ENCODE results near the gene EML4. TPM values are rescaled to one million over a fixed set of nuclear protein-coding genes. Genes with fewer than 3 reads are reported as not detected.

EML4 gene
- total RNA-seq, 4 donors from 2014 or later = 3.0 to 5.0 (median 4.6) TPM

DNA sequence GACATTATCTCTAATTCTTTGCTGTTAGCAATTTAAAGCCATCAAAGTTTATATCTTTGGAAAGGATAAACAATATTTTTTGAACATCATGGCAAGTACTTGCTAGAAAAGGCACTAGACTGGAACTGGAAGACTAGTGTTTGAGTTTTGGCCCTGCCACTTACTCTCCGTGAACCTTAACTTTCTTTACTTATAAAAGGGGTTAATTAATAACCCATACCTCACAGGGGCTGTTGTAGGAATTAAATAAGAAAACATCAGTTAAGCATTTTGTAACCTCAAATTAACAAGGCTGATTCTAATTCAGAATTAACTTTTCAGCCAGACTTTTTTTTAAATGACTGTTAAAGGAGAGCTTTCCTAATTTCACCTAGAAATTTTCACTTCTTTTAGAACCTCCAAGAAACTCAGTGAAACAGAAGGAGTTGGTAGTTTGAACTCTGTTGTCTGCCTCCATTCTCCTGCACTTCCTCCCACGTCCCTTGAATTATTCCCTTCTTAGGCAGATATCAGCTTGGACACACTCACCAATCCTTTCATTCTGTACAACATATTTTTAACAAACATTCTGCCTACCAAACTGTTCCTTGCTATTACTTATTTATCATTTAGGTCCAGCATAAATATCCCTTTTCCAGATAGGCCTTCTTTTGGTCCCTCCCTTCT is 112.4 kb downstream of the EML4 start:
- Histone ChIP-seq H3K4me1 (no peaks in the 10 kb centered on the region), H3K27ac (no peak overlapping the region), H3K27me3 (no peaks in the 10 kb centered on the region), H3K4me3 (no peak overlapping the region), H3K36me3 (peaks cover 0 to 8% of the 10 kb centered on the region in 2 donors), H3K9me3 (no peaks in the 10 kb centered on the region)
- TF ChIP-seq, protein P1, sequence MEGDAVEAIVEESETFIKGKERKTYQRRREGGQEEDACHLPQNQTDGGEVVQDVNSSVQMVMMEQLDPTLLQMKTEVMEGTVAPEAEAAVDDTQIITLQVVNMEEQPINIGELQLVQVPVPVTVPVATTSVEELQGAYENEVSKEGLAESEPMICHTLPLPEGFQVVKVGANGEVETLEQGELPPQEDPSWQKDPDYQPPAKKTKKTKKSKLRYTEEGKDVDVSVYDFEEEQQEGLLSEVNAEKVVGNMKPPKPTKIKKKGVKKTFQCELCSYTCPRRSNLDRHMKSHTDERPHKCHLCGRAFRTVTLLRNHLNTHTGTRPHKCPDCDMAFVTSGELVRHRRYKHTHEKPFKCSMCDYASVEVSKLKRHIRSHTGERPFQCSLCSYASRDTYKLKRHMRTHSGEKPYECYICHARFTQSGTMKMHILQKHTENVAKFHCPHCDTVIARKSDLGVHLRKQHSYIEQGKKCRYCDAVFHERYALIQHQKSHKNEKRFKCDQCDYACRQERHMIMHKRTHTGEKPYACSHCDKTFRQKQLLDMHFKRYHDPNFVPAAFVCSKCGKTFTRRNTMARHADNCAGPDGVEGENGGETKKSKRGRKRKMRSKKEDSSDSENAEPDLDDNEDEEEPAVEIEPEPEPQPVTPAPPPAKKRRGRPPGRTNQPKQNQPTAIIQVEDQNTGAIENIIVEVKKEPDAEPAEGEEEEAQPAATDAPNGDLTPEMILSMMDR (IDR thresholded peaks at IDR 0.05 in 4 of 5, conservative IDR thresholded peaks at IDR 0.05 in 1 of 5) = no peak
- no peak for TF ChIP-seq POLR2A (IDR thresholded peaks at IDR 0.05)
- no peak for ATAC-seq
- DNase-seq = no peak
- intact Hi-C loops (cut with DNase I; ENCODE audit: low total_unique reads) = no loop called here
- in situ Hi-C loops (cut with MboI; ENCODE audit: low sequenced_read_pairs in 4 of 4) = no loop called here

DNA sequence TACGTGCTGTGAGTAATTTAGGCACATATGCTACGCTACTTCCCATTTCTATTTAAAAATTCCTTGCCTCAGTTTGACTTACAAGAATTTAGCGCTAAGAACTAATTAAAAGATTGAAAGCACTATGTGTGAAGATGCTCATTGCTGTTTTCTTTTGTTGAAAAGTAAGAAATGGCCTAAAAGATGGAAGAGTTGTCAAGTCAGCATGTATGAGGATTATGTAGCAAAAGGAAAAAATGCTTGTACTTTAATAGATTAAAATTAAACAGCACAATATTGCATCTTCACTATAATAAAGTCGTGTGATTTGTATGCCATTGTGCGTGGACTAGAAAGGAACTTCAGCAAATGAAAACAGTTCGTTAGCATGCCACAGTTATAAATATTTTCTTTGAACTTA is 114.9 kb downstream of the EML4 start:
- in situ Hi-C loops (cut with MboI; ENCODE audit: low sequenced_read_pairs in 4 of 4) = no loop called here
- DNase-seq = no peak
- Histone ChIP-seq H3K27me3 (no peaks in the 10 kb centered on the region), H3K4me1 (no peaks in the 10 kb centered on the region), H3K27ac (no peak overlapping the region), H3K9me3 (no peaks in the 10 kb centered on the region), H3K4me3 (no peak overlapping the region), H3K36me3 (peaks cover 0 to 9% of the 10 kb centered on the region in 2 donors)
- no peak for ATAC-seq
- TF ChIP-seq, protein P1 (IDR thresholded peaks at IDR 0.05 in 4 of 5, conservative IDR thresholded peaks at IDR 0.05 in 1 of 5) = no peak
- intact Hi-C loops (cut with DNase I; ENCODE audit: low total_unique reads) = no loop called here

DNA sequence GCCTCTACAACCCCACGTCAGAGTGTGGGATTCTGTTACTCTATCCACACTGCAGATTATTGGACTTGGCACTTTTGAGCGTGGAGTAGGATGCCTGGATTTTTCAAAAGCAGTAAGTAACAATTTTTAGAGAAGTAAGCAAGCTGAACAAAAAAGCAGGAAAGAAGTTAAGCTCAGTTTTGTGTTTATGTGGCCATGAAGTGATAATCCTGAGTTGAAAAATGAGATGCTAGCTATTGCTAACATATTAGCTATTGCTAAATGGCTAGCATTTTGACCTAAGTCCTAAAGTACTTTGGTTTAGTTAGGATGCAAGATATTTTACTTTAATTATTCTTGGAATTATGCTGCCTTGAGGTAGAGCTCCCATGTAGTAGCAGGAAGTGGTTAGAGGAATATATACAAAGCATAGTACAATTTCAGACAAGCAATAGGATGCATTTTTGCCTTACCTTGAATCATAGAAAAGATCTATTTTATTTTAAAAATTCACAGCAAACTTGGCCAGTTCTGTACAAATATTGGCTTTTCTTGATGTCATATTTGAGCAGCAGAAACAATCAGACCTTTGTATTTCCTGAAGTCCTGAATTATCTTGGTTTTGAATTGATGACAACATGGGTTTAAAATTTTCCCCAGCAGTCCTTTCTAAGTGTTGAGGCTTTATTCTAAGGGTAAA is 117.3 kb downstream of the EML4 start:
- Histone ChIP-seq H3K27ac (no peak overlapping the region), H3K27me3 (no peaks in the 10 kb centered on the region), H3K4me1 (no peaks in the 10 kb centered on the region), H3K9me3 (no peaks in the 10 kb centered on the region), H3K4me3 (no peak overlapping the region), H3K36me3 (peaks cover 0 to 9% of the 10 kb centered on the region in 2 donors)
- intact Hi-C loops (cut with DNase I; ENCODE audit: low total_unique reads) = no loop called here
- TF ChIP-seq POLR2A (IDR thresholded peaks at IDR 0.05) = no peak
- TF ChIP-seq, protein P1 (IDR thresholded peaks at IDR 0.05 in 4 of 5, conservative IDR thresholded peaks at IDR 0.05 in 1 of 5) = no peak
- ATAC-seq (no peak), DNase-seq (no peak)
- in situ Hi-C loops (cut with MboI; ENCODE audit: low sequenced_read_pairs in 4 of 4) = no loop called here

DNA sequence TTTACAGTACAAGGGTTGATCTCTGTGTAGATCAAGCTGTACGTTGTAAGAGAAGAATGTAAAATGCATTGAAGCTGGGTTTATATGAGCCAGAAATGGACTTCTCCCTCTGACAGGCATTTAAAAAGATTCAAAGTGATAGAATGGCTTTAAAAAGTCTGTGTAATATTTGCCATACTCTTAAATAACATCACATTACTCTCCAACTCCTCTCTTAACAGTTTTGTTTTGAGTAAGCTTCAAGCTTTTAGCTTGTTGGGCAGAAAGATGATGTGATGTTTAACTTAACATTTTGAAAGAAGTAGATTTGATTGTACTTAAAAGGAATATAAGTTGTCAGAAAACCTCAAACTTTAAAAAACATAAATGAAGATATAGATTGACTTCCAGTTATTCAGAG is 119.7 kb downstream of the EML4 start:
- in situ Hi-C loops (cut with MboI; ENCODE audit: low sequenced_read_pairs in 4 of 4) (no loop called here), intact Hi-C loops (cut with DNase I; ENCODE audit: low total_unique reads) (no loop called here)
- DNase-seq = no peak
- H3K36me3 ChIP-seq = peaks cover 0 to 9% of the 10 kb centered on the region in 2 donors
- no peak for ATAC-seq
- H3K27me3 ChIP-seq = no peaks in the 10 kb centered on the region
- H3K9me3 ChIP-seq = no peaks in the 10 kb centered on the region
- no peak overlapping the region for H3K4me3 ChIP-seq
- TF ChIP-seq, protein P1 (IDR thresholded peaks at IDR 0.05 in 4 of 5, conservative IDR thresholded peaks at IDR 0.05 in 1 of 5) = no peak
- TF ChIP-seq POLR2A (IDR thresholded peaks at IDR 0.05) = no peak
- H3K4me1 ChIP-seq = no peaks in the 10 kb centered on the region
- H3K27ac ChIP-seq = no peak overlapping the region

Data from gastrocnemius medialis (tissue), 4 donors.